DND-41 (cell line): ENCODE results near the gene AQP5.

Experiments used
- EZH2 ChIP-seq: IDR thresholded peaks from 3 replicates; pipeline ENCODE4 v1.6.1; 2012; ENCODE audit warnings: borderline replicate concordance, low read depth, mild to moderate bottlenecking, moderate library complexity, low read length, inconsistent platforms; ENCODE audit not compliant: severe bottlenecking
- TF ChIP-seq, protein P1 (sequence below): IDR thresholded peaks from 2 replicates; pipeline ENCODE4 v1.5.1; 2012; ENCODE audit warnings: borderline replicate concordance, low read length, moderate library complexity, mild to moderate bottlenecking; ENCODE audit not compliant: poor library complexity, severe bottlenecking; ENCODE audit errors: extremely low read depth

GRCh38 chr12:49970658-49971057 is 9.0 kb downstream of the AQP5 start:
- TF ChIP-seq, protein P1, sequence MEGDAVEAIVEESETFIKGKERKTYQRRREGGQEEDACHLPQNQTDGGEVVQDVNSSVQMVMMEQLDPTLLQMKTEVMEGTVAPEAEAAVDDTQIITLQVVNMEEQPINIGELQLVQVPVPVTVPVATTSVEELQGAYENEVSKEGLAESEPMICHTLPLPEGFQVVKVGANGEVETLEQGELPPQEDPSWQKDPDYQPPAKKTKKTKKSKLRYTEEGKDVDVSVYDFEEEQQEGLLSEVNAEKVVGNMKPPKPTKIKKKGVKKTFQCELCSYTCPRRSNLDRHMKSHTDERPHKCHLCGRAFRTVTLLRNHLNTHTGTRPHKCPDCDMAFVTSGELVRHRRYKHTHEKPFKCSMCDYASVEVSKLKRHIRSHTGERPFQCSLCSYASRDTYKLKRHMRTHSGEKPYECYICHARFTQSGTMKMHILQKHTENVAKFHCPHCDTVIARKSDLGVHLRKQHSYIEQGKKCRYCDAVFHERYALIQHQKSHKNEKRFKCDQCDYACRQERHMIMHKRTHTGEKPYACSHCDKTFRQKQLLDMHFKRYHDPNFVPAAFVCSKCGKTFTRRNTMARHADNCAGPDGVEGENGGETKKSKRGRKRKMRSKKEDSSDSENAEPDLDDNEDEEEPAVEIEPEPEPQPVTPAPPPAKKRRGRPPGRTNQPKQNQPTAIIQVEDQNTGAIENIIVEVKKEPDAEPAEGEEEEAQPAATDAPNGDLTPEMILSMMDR = no peak
- TF ChIP-seq EZH2 = no peak
